Measurements from ENCODE around the gene CSRNP3. TPM values are rescaled to one million over a fixed set of nuclear protein-coding genes. Genes with fewer than 3 reads are reported as not detected.
"Not testable (repeated sequence)": the region's sequence is repeated elsewhere in the genome, so short reads cannot be mapped to it uniquely, and the experiment has no call there.

The CSRNP3 gene
- total RNA-seq, 1 experiment from 2014 or later = not detected

DNA sequence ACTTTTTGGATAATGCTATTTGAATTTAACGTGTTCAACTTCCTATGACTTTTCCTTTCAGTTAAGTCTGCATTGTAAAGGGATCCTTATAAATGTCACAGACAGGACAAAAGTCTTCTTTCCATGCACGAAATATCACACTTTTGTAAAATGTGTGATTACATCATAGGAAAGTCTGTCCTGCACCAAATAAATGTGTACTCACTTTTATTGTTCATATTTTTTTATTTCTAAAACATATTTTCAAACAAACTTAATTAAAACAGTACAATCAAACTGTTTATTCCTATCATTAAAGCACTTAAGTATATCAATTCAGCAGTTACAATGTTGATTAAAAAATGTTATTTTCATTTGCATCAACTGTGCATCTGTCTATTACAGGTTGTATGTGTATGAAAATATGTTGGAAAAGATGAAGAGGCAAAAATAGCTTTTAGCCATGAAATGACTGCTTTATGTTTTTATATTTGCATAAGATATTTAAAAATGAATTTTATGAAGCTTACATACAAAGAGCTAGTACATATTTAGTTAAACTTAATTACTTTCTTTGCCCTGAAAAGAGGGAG lies 105.6 kb downstream of the CSRNP3 start:
- in situ Hi-C loops (cut with HindIII; ENCODE audit: low sequenced_read_pairs) = no loop called here
- no peak for DNase-seq (ENCODE audit: low spot score)

DNA sequence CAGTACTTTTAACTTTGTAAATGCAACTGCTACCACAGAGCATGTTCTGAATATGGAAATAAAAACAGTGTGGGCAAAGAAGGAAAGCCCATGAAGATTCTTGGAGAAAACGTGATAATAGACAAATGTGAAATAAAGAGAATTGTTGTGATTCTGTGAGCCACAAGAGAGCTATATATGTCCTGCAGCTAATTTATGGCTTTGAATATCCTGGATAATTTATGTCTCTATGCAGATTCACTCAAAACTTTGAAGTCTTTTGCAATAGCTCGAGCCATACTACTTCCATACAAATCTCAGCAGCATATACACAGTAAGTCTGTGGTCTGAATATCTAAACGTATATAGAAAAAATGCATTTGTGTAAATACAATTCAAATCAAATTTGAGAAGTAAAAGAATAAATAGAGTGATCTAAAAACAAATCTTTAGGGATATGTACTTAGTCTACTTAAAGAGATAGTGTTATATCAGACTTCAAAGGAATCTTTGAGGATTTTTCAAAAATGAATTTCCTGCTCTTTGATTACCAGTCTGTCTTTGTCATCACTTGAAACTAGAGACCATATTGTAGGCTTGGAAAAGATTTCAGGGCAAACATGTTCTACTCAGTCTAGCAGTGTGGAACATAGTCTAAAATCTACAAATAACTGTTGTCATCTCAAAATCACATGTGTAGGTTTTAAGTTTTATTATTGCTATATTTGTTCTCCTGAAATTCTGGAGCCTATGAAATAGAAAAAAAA lies 107.1 kb downstream of the CSRNP3 start:
- in situ Hi-C loops (cut with HindIII; ENCODE audit: low sequenced_read_pairs) = no loop called here
- no peak for DNase-seq (ENCODE audit: low spot score)

DNA sequence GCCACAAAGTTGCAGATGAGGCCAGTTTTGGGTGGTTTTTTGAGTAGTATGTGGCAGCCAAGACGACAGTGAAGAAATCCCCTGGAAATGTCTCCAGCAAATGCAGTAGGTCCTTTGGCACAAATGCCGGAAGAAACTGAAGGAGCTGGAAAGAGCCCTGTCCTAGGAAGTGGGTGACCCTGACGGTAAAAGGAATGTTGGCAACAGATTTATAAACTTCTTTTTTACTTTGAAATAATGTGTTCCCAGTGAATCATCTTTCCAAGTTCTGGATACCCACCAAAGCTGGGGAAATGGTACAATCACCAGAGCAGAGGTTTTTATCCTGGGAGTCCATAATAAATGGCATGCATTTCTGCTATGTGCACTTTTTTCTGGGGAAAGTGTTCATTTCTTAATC lies 112.9 kb downstream of the CSRNP3 start:
- DNase-seq (ENCODE audit: low spot score) = no peak
- in situ Hi-C loops (cut with HindIII; ENCODE audit: low sequenced_read_pairs) = no loop called here

DNA sequence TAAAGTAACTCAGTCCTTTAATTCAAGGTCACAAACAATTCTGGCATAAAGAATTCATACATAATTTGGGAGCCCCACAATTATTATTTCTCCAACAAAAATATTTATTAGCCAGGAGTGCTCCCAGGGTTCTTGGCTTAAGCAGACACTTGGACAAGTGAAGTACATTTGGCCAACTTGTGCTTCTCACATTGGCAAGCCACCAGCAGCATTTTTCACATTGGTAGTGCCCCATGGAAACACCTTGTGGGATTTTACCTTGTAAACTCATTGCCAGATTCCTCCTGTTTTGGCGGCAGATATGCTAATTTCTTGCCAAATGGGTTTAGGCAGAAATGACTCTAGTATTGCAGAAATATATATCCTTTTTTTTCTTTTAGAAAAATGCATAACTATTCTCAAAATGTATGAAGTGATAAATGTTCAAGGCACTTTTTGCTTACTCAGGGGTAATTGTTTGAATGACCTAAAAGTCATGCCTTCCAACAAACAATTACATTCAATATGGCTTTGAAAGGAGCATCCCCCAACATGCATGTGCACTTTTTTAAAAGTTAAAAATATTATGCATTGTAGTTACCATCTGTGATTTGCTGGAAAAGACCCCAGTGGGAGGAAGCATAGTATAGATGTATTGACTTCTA lies 113.5 kb downstream of the CSRNP3 start:
- peak; percentile 90 for DNase-seq (ENCODE audit: low spot score)
- in situ Hi-C loops (cut with HindIII; ENCODE audit: low sequenced_read_pairs) = no loop called here

DNA sequence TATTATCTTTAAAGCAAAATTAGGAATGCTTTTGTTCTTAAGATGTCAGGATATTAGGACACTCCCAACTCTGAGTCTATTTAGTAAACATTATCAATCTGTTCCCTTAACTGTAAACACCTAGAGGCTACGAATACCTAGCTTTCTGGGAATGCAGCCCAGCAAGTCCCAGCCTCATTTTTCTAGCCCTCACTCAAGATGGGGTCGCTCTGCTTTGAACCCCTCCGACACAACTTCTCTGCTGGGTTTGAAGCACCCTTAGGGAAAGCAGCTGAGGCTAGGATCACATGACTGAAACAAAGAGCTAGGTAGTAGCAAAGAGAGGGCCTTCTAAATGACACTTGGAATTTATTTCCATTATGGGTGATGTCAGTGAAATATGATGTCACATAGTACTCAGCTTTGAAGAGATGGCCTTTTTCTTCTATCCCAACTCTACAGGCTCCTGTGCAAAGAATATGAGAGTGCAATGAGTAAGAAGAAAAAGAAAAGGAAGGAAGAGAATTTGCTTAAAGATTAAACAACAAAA lies 114.7 kb downstream of the CSRNP3 start:
- in situ Hi-C loops (cut with HindIII; ENCODE audit: low sequenced_read_pairs) = no loop called here
- no peak for DNase-seq (ENCODE audit: low spot score)

DNA sequence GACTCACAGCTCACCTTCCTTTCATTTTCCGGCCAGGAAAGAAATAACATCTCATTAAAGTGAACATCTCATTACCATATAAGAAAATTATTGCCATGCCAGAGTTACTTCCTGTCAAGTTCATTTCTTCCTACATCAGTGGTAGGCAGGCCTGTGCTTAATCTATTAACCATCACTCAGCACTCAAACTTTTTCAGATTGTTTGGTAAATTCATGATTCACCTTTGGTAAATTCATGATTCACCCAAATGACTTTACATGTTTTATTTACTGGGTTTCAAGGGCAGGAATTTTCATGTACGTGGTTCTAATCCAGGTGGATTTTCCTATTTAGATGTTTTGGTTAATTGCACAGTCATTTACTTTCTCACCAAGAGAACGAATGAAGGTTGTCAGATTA lies 116.5 kb downstream of the CSRNP3 start:
- DNase-seq (ENCODE audit: low spot score) = no peak
- in situ Hi-C loops (cut with HindIII; ENCODE audit: low sequenced_read_pairs) = no loop called here

DNA sequence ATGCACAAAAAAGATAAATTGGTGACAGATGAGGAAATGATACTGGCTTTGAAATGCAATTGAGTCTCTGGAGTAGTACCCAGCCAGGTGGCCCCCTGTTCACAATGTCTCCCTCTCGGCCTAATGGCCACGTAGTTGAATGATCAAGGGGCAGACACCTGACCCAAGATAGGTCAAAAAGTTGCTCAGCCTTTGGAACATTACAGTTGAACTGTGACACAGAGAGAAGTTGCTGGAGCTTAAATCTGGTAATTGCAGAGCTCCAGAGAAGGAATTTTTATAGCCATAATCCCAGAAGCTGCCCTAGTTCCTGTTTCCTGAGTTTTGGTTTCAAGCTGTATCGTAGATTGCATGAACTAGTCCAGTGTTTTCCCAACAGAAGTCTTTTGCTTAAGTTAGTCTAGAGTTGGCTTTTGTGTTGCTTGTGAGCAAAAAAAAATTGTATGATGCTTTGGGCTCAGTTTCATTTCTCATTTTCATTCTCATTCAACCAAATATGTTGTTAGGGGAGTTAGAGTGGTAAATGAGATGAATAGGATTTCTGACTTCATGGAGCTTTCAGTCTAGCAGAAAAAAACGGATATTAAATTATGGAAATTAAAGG lies 117.9 kb downstream of the CSRNP3 start:
- in situ Hi-C loops (cut with HindIII; ENCODE audit: low sequenced_read_pairs) = no loop called here
- no peak for DNase-seq (ENCODE audit: low spot score)

DNA sequence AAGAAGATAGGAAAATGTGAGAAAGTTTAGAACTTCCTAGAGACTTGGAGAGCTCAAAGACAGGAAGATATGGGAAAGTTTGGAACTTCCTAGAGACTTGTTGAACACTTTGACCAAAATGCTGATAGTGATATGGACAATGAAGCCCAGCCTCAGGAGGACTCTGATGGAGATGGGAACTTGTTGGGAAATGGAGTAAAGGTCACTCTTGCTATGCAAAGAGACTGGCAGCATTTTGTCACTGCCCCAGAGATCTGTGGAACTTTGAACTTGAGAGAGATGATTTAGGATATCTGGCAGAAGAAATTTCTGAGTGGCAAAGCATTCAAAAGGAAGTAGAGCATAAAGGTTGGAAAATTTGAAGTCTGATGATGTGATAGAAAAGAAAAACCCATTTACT lies 121.5 kb downstream of the CSRNP3 start:
- in situ Hi-C loops (cut with HindIII; ENCODE audit: low sequenced_read_pairs); DNase-seq (ENCODE audit: low spot score): not testable (repeated sequence)

DNA sequence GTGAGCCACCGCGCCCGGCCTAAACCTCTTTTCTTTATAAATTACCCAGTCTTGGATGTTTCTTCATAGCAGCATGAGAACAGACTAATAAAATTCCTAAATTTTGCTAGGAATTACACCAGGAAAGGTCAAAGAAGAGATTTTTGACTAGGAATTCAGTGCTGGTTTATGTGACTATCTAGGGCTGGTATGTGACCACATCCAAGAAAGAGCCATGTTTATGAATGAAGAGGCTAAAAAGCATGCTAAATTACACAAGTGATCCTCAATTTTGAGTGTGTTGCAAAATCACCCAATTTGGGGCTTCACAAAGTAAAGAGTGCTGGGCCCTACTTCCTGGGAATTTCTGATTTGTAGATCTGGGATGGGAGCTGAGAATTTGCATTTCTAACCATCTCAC lies 123.6 kb downstream of the CSRNP3 start:
- no peak for DNase-seq (ENCODE audit: low spot score)
- in situ Hi-C loops (cut with HindIII; ENCODE audit: low sequenced_read_pairs) = no loop called here

DNA sequence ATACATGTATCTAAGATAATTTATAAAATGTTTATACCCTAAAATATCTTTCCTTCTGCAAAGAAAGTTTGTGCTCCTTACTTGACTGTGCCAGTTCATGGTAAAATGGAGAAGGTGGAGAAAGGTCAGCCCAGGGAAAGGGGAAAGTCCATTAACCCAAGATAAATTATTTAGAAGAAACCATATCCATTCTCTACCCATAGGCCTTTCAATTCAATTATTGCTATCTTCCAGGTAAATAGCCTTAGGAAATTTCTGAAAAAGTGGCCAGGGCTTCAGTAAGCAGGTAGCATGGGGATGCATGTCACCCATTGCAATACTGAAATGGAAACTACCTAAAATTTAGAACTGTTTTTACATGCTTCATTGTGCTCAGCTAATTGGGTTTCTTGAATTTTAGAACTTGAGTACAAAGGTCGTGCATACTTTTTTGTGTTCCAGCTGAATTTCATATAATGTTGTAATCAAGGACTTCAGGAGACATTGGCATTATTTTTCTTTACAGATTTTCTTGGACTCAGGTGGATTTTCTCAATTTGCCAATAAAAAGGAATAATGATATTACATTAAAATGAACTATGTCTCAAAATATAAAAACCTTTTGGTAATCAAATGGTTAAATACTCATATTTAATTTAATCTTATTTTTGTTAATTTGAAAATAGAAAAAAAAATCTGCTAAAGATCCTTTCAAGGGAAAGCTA lies 124.9 kb downstream of the CSRNP3 start:
- DNase-seq (ENCODE audit: low spot score) = no peak
- in situ Hi-C loops (cut with HindIII; ENCODE audit: low sequenced_read_pairs) = no loop called here

DNA sequence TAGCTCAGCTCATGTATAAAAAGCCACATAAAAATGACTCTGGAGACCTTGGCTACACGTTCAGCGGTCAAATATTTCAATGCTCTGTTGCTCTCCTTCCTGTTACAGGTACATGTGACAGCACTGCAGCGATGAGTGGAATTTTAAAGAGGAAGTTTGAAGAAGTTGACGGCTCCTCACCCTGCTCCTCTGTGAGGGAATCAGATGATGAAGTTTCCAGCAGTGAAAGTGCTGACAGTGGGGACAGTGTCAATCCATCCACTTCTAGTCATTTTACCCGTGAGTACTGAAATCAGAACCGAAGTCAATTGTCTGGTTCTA lies 125.4 kb downstream of the CSRNP3 start:
- in situ Hi-C loops (cut with HindIII; ENCODE audit: low sequenced_read_pairs) = no loop called here
- no peak for DNase-seq (ENCODE audit: low spot score)

DNA sequence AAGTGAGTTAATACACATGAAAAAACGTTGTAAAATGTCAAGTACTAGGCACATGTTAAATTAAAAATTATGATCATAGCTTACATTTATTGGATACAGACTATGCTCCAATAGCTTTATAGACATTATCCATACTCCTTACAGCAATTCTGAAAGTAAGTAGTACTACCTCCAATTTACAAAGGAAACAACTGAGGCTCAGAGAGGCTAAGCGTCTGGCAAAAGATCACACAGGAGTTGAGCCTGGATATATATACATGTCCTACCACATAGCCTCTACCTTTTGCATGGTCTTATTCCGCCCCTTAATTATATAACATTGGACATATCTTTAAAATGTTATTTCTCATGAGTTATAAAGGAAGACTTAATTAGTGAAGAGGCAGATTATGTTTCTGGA lies 127.3 kb downstream of the CSRNP3 start:
- in situ Hi-C loops (cut with HindIII; ENCODE audit: low sequenced_read_pairs) = no loop called here
- DNase-seq (ENCODE audit: low spot score) = no peak

DNA sequence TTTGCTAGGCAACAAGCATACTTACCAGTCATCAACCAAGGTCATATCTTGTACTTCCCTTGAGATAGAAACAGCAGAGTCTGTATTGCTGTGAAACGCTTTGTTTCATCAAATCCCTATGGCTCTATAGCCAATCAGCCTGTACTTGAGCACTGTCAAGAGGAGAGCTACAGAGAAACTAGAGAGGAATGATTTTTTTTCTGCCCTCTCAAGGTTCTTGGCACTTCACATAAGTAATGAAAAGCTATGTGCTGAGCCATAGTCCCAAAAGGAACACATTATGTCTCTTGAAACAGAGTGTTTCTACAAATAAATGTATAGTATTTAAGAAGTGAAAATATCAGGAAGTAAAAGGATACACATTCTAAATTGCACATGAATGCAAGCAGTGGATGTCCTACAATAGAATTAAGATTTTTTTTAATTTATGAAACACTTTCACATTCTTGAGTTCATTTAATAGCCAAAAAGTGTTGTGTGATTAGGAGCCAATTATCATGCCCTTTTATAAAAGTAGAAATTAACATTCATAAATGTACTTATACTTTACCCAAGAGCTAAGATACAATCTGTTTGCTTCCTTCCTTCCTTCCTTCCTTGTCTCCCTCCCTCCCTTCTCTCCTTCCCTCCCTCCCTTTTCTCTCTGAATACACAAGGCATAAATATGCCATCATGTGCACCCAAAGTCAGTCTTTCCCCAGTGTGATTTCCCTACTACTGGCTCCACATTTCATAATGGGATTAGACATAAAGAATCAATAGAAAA lies 131.8 kb downstream of the CSRNP3 start:
- no peak for DNase-seq (ENCODE audit: low spot score)
- in situ Hi-C loops (cut with HindIII; ENCODE audit: low sequenced_read_pairs) = no loop called here

DNA sequence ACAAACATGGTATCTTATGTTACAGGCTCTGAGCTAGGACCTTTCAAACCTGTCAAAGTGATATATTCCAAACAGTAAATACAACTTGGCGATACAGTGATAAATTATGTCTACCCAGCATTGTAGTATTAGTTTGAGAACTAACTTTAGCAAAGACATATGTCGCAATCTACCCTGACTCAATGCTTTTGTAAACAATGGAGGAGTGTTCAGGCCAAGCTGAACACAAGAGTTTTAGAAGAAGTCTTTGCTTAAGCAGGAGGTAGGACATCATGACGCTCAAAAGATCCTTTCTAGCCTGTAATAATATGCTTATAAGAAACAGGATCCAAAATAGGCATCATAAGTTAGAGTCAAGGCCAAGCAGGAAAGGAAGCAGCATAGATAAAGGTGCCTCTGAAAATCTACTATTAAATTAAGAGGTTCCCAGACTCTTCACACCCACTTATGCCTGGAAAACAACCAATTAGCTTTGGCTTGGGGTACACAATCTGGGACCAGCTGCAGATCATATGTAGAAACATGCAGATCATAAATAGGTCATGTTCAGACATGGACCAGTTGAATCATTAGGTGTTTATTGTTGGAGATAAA lies 132.5 kb downstream of the CSRNP3 start:
- in situ Hi-C loops (cut with HindIII; ENCODE audit: low sequenced_read_pairs) = no loop called here
- DNase-seq (ENCODE audit: low spot score) = no peak

DNA sequence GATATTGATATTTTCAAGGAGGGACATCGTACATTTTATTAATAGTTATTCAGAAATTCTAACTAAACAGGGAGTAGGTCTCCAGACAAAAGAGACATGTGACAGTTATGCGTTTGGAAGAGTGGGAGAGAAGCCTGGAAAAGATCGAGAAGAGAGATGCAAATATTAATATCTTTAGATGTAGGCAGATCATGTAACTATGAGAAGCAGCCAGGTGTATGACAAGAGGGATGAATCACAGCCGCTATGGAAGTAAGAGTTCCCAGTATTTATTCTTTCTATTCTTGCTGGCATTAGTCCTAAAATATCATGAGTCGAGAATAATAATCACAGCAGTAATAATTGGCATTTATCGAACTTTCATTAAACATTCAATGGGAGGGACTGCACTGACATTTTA lies 140.2 kb downstream of the CSRNP3 start:
- DNase-seq (ENCODE audit: low spot score) = no peak
- in situ Hi-C loops (cut with HindIII; ENCODE audit: low sequenced_read_pairs) = no loop called here

DNA sequence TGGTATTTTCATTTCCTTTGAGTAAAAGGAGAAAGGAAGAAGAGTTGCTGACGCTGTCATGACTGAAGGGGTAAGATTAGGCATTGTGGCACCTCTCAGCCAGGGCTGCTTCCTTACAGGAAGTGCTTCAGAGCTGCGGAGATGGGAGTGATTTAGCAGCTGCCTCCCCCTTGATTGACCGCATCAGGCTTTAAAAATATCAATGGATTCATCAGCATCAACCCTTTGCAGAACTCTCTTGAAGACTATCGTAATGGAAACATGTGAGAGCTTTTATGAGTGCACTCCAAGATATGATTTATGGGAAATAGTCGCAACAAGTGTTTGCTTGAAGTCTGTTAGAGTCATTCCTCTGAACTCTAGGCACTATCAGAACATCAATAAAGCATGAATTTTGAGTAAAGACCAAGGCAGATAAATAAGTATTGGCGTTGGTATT lies 141.1 kb downstream of the CSRNP3 start:
- no peak for DNase-seq (ENCODE audit: low spot score)
- in situ Hi-C loops (cut with HindIII; ENCODE audit: low sequenced_read_pairs) = no loop called here

DNA sequence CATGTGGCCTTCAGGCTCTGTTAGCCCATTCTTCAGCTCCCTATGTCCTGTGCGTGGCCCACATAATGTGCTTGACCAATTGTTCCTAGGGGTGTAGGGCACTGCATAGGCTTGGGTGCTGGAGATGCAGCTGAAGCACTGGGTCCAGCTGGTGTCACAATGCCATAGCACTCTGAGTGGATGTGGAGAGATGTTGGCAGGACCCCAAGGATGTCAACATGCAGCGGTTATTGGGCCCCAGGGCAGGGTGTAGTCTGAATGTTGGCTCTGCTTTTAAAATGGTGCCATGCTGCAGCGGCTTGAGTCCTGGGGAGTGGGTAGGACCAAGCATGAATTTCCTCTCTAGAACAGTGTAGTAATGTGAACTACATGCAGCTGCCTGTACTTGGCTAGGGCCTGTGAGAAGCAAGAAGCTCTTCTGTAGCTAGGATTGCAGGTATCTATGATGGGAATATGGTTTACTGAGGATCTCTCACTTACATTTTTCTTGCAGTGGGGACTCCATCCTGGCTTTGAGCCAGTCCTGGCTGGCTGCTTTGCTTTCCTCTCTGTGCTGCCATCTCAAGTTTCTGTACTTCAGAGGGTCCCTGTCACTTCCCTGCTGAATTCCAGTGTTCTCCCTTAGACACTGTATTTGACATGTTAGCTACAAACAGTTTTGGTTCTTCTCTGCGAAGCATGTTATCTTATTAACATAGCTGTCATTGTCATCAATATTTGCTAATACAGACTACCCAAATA lies 148.4 kb downstream of the CSRNP3 start:
- no peak for DNase-seq (ENCODE audit: low spot score)
- in situ Hi-C loops (cut with HindIII; ENCODE audit: low sequenced_read_pairs) = no loop called here

DNA sequence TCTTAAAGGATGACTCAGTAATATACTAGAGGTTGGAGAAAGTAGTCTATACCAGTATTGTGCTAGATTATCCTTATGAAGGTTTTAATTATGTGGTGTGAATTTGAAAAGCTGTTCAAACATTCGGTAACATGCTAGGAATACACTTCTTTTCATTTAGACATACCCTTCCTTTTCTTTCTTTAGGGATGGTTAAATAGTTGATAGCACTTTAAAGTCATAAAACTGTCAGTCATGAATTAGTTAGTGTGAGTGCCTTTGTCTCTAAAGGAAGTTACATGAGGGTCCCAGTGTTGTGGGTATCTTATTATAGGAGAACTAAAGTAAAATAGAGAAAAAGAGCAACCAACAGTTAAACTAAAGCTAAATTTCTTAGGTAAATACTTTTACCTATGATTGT lies 149.3 kb downstream of the CSRNP3 start:
- in situ Hi-C loops (cut with HindIII; ENCODE audit: low sequenced_read_pairs) = no loop called here
- DNase-seq (ENCODE audit: low spot score) = no peak
